Activated T-helper 17 cell treated with anti-CD3 and anti-CD28 coated beads, Interleukin-2, amount 50 U/mL, for 72 hours (primary cell): Measurements from ENCODE around the gene KRT8. TPM values are rescaled to one million over a fixed set of nuclear protein-coding genes. Genes with fewer than 3 reads are reported as not detected.

Source experiments
- ATAC-seq: fragments of 150-1000 bp; cut with Tn5 transposase; replicated peaks from 2 replicates; pipeline ENCODE4 v1.10.0; 2021; ENCODE audit warnings: mild to moderate bottlenecking, moderate library complexity
- H3K27ac Mint-ChIP-seq: one replicate; pipeline ENCODE4 v1.8.0; 2022; ENCODE audit warnings: mixed read lengths
- H3K27me3 Mint-ChIP-seq: one replicate; pipeline ENCODE4 v1.8.0; 2022; ENCODE audit warnings: mixed read lengths
- H3K36me3 Mint-ChIP-seq: one replicate; pipeline ENCODE4 v1.8.0; 2022; ENCODE audit warnings: low read depth, mild to moderate bottlenecking, mixed read lengths
- H3K4me1 Mint-ChIP-seq: one replicate; pipeline ENCODE4 v1.8.0; 2022; ENCODE audit warnings: mixed read lengths
- H3K4me3 Mint-ChIP-seq: one replicate; pipeline ENCODE4 v1.8.0; 2022; ENCODE audit warnings: mild to moderate bottlenecking, mixed read lengths
- H3K9me3 Mint-ChIP-seq: one replicate; pipeline ENCODE4 v1.8.0; 2022; ENCODE audit warnings: mixed read lengths
- total RNA-seq, 2 donors: library from RNA; stranded (reverse); gene quantifications; one replicate each; pipeline ENCODE4 v1.2.3, GENCODE V29; 2022

Gene KRT8
- total RNA-seq, 2 donors from 2014 or later, result 0.22 to 1.2 TPM

GRCh38 chr12:52942901-52943181 is 38.0 kb upstream of the KRT8 start:
- Mint-ChIP-seq H3K9me3 (no peaks in the 10 kb centered on the region), H3K27me3 (peaks cover 14% of the 10 kb centered on the region), H3K4me3 (no peak overlapping the region), H3K4me1 (peaks cover 4% of the 10 kb centered on the region), H3K36me3 (no peaks in the 10 kb centered on the region), H3K27ac (no peak overlapping the region)
- no peak for ATAC-seq

- no peak overlapping the region for H3K4me3 Mint-ChIP-seq
- no peak for ATAC-seq
These were observed 37.4 kb upstream of the KRT8 start for GRCh38 chr12:52942066-52942900.

GRCh38 chr12:52929538-52929937 is 24.7 kb upstream of the KRT8 start:
- Mint-ChIP-seq H3K27ac (no peak overlapping the region), H3K4me1 (no peaks in the 10 kb centered on the region), H3K4me3 (no peak overlapping the region), H3K27me3 (peaks cover 11% of the 10 kb centered on the region), H3K9me3 (no peaks in the 10 kb centered on the region), H3K36me3 (no peaks in the 10 kb centered on the region)
- ATAC-seq, result no peak

More at GRCh38 chr12:52942066-52942900, 37.4 kb upstream of the KRT8 start:
- H3K27ac Mint-ChIP-seq, result no peak overlapping the region
- peaks cover 14% of the 10 kb centered on the region for H3K27me3 Mint-ChIP-seq
- H3K36me3 Mint-ChIP-seq, result no peaks in the 10 kb centered on the region
- H3K9me3 Mint-ChIP-seq, result no peaks in the 10 kb centered on the region
- H3K4me1 Mint-ChIP-seq, result peaks cover 4% of the 10 kb centered on the region

GRCh38 chr12:52927964-52928363 is 23.1 kb upstream of the KRT8 start:
- Mint-ChIP-seq H3K9me3 (no peaks in the 10 kb centered on the region), H3K36me3 (no peaks in the 10 kb centered on the region), H3K27ac (no peak overlapping the region), H3K4me3 (no peak overlapping the region), H3K27me3 (peaks cover 11% of the 10 kb centered on the region), H3K4me1 (no peaks in the 10 kb centered on the region)
- no peak for ATAC-seq

GRCh38 chr12:52926596-52927234 is 21.8 kb upstream of the KRT8 start:
- no peak overlapping the region for H3K27ac Mint-ChIP-seq
- H3K4me1 Mint-ChIP-seq, result no peaks in the 10 kb centered on the region
- H3K27me3 Mint-ChIP-seq, result peaks cover 11% of the 10 kb centered on the region
- H3K9me3 Mint-ChIP-seq, result no peaks in the 10 kb centered on the region
- no peak overlapping the region for H3K4me3 Mint-ChIP-seq
- H3K36me3 Mint-ChIP-seq, result no peaks in the 10 kb centered on the region
- no peak for ATAC-seq

GRCh38 chr12:52925717-52926595 is 21.1 kb upstream of the KRT8 start:
- Mint-ChIP-seq H3K27ac (no peak overlapping the region), H3K27me3 (peaks cover 11% of the 10 kb centered on the region), H3K36me3 (no peaks in the 10 kb centered on the region), H3K4me1 (no peaks in the 10 kb centered on the region), H3K9me3 (no peaks in the 10 kb centered on the region), H3K4me3 (no peak overlapping the region)
- no peak for ATAC-seq

- Mint-ChIP-seq H3K9me3 (no peaks in the 10 kb centered on the region), H3K4me3 (no peak overlapping the region), H3K27ac (no peak overlapping the region), H3K4me1 (no peaks in the 10 kb centered on the region), H3K27me3 (peaks cover 6% of the 10 kb centered on the region), H3K36me3 (no peaks in the 10 kb centered on the region)
- peak; percentile 21 for ATAC-seq
These were observed 20.2 kb upstream of the KRT8 start for GRCh38 chr12:52924764-52925716.

- no peak for ATAC-seq
- Mint-ChIP-seq H3K27ac (no peak overlapping the region), H3K36me3 (no peaks in the 10 kb centered on the region), H3K27me3 (no peaks in the 10 kb centered on the region), H3K4me1 (no peaks in the 10 kb centered on the region), H3K4me3 (no peak overlapping the region), H3K9me3 (no peaks in the 10 kb centered on the region)
These were observed 16.8 kb upstream of the KRT8 start for GRCh38 chr12:52921488-52922165.

- Mint-ChIP-seq H3K9me3 (no peaks in the 10 kb centered on the region), H3K27me3 (peaks cover under 1% of the 10 kb centered on the region), H3K4me1 (no peaks in the 10 kb centered on the region), H3K4me3 (no peak overlapping the region), H3K36me3 (no peaks in the 10 kb centered on the region), H3K27ac (no peak overlapping the region)
- no peak for ATAC-seq
These were observed 16.1 kb upstream of the KRT8 start for GRCh38 chr12:52920937-52921336.

- Mint-ChIP-seq H3K27me3 (peaks cover 8% of the 10 kb centered on the region), H3K36me3 (no peaks in the 10 kb centered on the region), H3K4me3 (no peak overlapping the region), H3K27ac (no peak overlapping the region), H3K9me3 (no peaks in the 10 kb centered on the region), H3K4me1 (no peaks in the 10 kb centered on the region)
- no peak for ATAC-seq
These were observed 13.9 kb upstream of the KRT8 start for GRCh38 chr12:52918784-52919183.

GRCh38 chr12:52918351-52918750 is 13.5 kb upstream of the KRT8 start:
- Mint-ChIP-seq H3K36me3 (no peaks in the 10 kb centered on the region), H3K27ac (no peak overlapping the region), H3K27me3 (peaks cover 8% of the 10 kb centered on the region), H3K4me1 (no peaks in the 10 kb centered on the region), H3K9me3 (no peaks in the 10 kb centered on the region), H3K4me3 (no peak overlapping the region)
- no peak for ATAC-seq

GRCh38 chr12:52917800-52918199 is 12.9 kb upstream of the KRT8 start:
- no peaks in the 10 kb centered on the region for H3K9me3 Mint-ChIP-seq
- H3K4me1 Mint-ChIP-seq, result no peaks in the 10 kb centered on the region
- ATAC-seq, result no peak
- peaks cover 8% of the 10 kb centered on the region for H3K27me3 Mint-ChIP-seq
- no peak overlapping the region for H3K4me3 Mint-ChIP-seq
- H3K27ac Mint-ChIP-seq, result no peak overlapping the region
- H3K36me3 Mint-ChIP-seq, result no peaks in the 10 kb centered on the region

- ATAC-seq, result no peak
- Mint-ChIP-seq H3K4me3 (no peak overlapping the region), H3K27ac (no peak overlapping the region), H3K4me1 (no peaks in the 10 kb centered on the region), H3K9me3 (no peaks in the 10 kb centered on the region), H3K27me3 (peaks cover 8% of the 10 kb centered on the region), H3K36me3 (no peaks in the 10 kb centered on the region)
These were observed 11.3 kb upstream of the KRT8 start for GRCh38 chr12:52916216-52916615.
